GM18909 (cell line): ENCODE measurements around the gene MAK.
"Not testable (repeated sequence)": the region's sequence is repeated elsewhere in the genome, so short reads cannot be mapped to it uniquely, and the experiment has no call there.

ENCODE experiments used
- ATAC-seq: cut with Tn5 transposase; IDR thresholded peaks from one replicate; pipeline ENCODE4 v1.9.1; 2021; ENCODE audit warnings: mild to moderate bottlenecking; ENCODE audit not compliant: unreplicated experiment, poor library complexity

The MAK gene

GRCh38 chr6:10837995-10838793 is at the start of gene MAK:
Gene MAK (minus strand): TSS chr6:10838539. CDS start chr6:10830648, 7,891 bp downstream.
- peak; percentile 85 for ATAC-seq

GRCh38 chr6:10886691-10887502 is 48.6 kb upstream of the MAK start, which contains the start of gene SYCP2L:
Gene SYCP2L (plus strand): TSS chr6:10887052. CDS start chr6:10887127, 75 bp downstream.
- peak; percentile 44 for ATAC-seq

- not testable (repeated sequence) for ATAC-seq
Measured at GRCh38 chr6:10886365-10886690, 48.0 kb upstream of the MAK start.

- ATAC-seq = no peak
Measured at GRCh38 chr6:10884245-10884972, 46.1 kb upstream of the MAK start.

GRCh38 chr6:10883312-10884244 is 45.2 kb upstream of the MAK start:
- no peak for ATAC-seq

- ATAC-seq = no peak
Measured at GRCh38 chr6:10882657-10883171, 44.4 kb upstream of the MAK start.

GRCh38 chr6:10882253-10882630 is 43.9 kb upstream of the MAK start:
- ATAC-seq = not testable (repeated sequence)

- no peak for ATAC-seq
Measured at GRCh38 chr6:10880366-10880765, 42.0 kb upstream of the MAK start.

- no peak for ATAC-seq
Measured at GRCh38 chr6:10877871-10878270, 39.5 kb upstream of the MAK start.

- no peak for ATAC-seq
Measured at GRCh38 chr6:10877012-10877411, 38.7 kb upstream of the MAK start.

GRCh38 chr6:10875026-10875425 is 36.7 kb upstream of the MAK start:
- ATAC-seq = no peak

- no peak for ATAC-seq
Measured at GRCh38 chr6:10874207-10874606, 35.9 kb upstream of the MAK start.

- no peak for ATAC-seq
Measured at GRCh38 chr6:10873374-10873773, 35.0 kb upstream of the MAK start.

GRCh38 chr6:10867952-10868351 is 29.6 kb upstream of the MAK start:
- ATAC-seq = no peak

GRCh38 chr6:10866709-10867108 is 28.4 kb upstream of the MAK start:
- not testable (repeated sequence) for ATAC-seq

GRCh38 chr6:10863031-10863430 is 24.7 kb upstream of the MAK start:
- not testable (repeated sequence) for ATAC-seq

GRCh38 chr6:10862361-10862760 is 24.0 kb upstream of the MAK start:
- ATAC-seq = no peak

GRCh38 chr6:10861086-10861485 is 22.7 kb upstream of the MAK start:
- ATAC-seq = no peak

GRCh38 chr6:10857259-10857658 is 18.9 kb upstream of the MAK start:
- ATAC-seq = no peak
